MM.1S (cell line): ENCODE measurements around the gene PARP3.

Experiments
- DNase-seq: peaks from one replicate; pipeline ENCODE4 v3.0.0-alpha.2; 2015
- H2AFZ ChIP-seq: fragments of 300-600 bp; sonication (generic); 2 replicates; pipeline ENCODE4 v1.6.0; 2016; ENCODE audit warnings: antibody characterized with exemption, low read length
- H3F3A ChIP-seq: fragments of 300-600 bp; sonication (generic); 2 replicates; pipeline ENCODE4 v1.6.1; 2016; ENCODE audit warnings: mild to moderate bottlenecking, antibody characterized with exemption, low read length, moderate library complexity, mixed read lengths; ENCODE audit not compliant: insufficient read depth
- H3K27ac ChIP-seq: fragments of 300-600 bp; sonication (generic); 2 replicates; pipeline ENCODE4 v1.5.1; 2016; ENCODE audit warnings: mild to moderate bottlenecking, low read length
- H3K27me3 ChIP-seq: fragments of 300-600 bp; sonication (generic); replicated peaks from 2 replicates; pipeline ENCODE4 v1.6.0; 2016; ENCODE audit warnings: low read length; ENCODE audit not compliant: insufficient read depth
- H3K36me3 ChIP-seq: fragments of 300-600 bp; sonication (generic); replicated peaks from 2 replicates; pipeline ENCODE4 v1.6.1; 2016; ENCODE audit warnings: mild to moderate bottlenecking, low read length, mixed read lengths; ENCODE audit not compliant: insufficient read depth
- H3K4me1 ChIP-seq: fragments of 300-600 bp; sonication (generic); 2 replicates; pipeline ENCODE4 v1.6.1; 2016; ENCODE audit warnings: low read length, mixed read lengths
- H3K4me2 ChIP-seq: fragments of 300-600 bp; sonication (generic); 2 replicates; pipeline ENCODE4 v1.6.0; 2016; ENCODE audit warnings: low read depth, low read length
- H3K4me3 ChIP-seq: fragments of 300-600 bp; sonication (generic); 2 replicates; pipeline ENCODE4 v1.5.1; 2016; ENCODE audit warnings: low read length, mixed read lengths
- H3K79me2 ChIP-seq: fragments of 300-600 bp; sonication (generic); 2 replicates; pipeline ENCODE4 v1.6.1; 2016; ENCODE audit warnings: mixed run types, low read length, mixed read lengths
- H3K9ac ChIP-seq: fragments of 300-600 bp; sonication (generic); 2 replicates; pipeline ENCODE4 v1.6.1; 2016; ENCODE audit warnings: low read length, mixed read lengths
- H3K9me2 ChIP-seq: fragments of 300-600 bp; sonication (generic); replicated peaks from 2 replicates; pipeline ENCODE4 v1.6.1; 2016; ENCODE audit warnings: mild to moderate bottlenecking, low read length, mixed read lengths; ENCODE audit not compliant: insufficient read depth
- H3K9me3 ChIP-seq: fragments of 300-600 bp; sonication (generic); replicated peaks from 2 replicates; pipeline ENCODE4 v1.6.1; 2016; ENCODE audit warnings: mild to moderate bottlenecking, low read length, mixed read lengths; ENCODE audit not compliant: insufficient read depth
- H4K20me1 ChIP-seq: fragments of 300-600 bp; sonication (generic); 2 replicates; pipeline ENCODE4 v1.6.1; 2016; ENCODE audit warnings: mild to moderate bottlenecking, low read length, moderate library complexity, mixed read lengths; ENCODE audit not compliant: insufficient read depth
- CTCF ChIP-seq: fragments of 300-600 bp; sonication (generic); IDR thresholded peaks from 2 replicates; pipeline ENCODE4 v1.5.1; 2016; ENCODE audit warnings: antibody characterized with exemption, low read length, mixed read lengths
- EZH2 ChIP-seq: fragments of 300-600 bp; sonication (generic); optimal IDR thresholded peaks from 2 replicates; pipeline ENCODE3; 2017; ENCODE audit warnings: low read depth, mild to moderate bottlenecking, antibody characterized with exemption, low read length, mixed read lengths
- EZH2phosphoT487 ChIP-seq: fragments of 300-600 bp; sonication (generic); IDR thresholded peaks from 2 replicates; pipeline ENCODE4 v1.6.1; 2018; ENCODE audit warnings: antibody characterized with exemption, low read length

The PARP3 gene

GRCh38 chr3:51941798-51942602 lies at the start of gene PARP3, which contains the start of gene RRP9:
TSS of gene PARP3 (plus strand) at chr3:51942363. CDS start at chr3:51943356, 993 bp downstream.
TSS of gene RRP9 (minus strand) at chr3:51941904. CDS start at chr3:51941867, 37 bp downstream.
- 0 out of 2 replicates have a peak, but pooled peaks cover 2% of the 10 kb centered on the region for H4K20me1 ChIP-seq
- H3K27ac ChIP-seq, result peak within 1 kb of the TSS; percentile 75
- TF ChIP-seq EZH2, result no peak
- TF ChIP-seq CTCF, result peak; percentile 98
- no peaks in the 10 kb centered on the region for H3K9me3 ChIP-seq
- peak; percentile 100 for DNase-seq
- no peaks in the 10 kb centered on the region for H3K27me3 ChIP-seq
- peaks cover 44% of the 10 kb centered on the region for H3K79me2 ChIP-seq
- H2AFZ ChIP-seq, result peak within 1 kb of the TSS; percentile 67
- no peaks in the 10 kb centered on the region for H3K36me3 ChIP-seq
- H3K9me2 ChIP-seq, result no peaks in the 10 kb centered on the region
- H3K4me2 ChIP-seq, result peak within 1 kb of the TSS; percentile 95
- peak within 1 kb of the TSS; percentile 83 for H3K4me3 ChIP-seq
- no peaks in the 10 kb centered on the region for H3F3A ChIP-seq
- H3K4me1 ChIP-seq, result peaks cover 15% of the 10 kb centered on the region
- peak within 1 kb of the TSS; percentile 91 for H3K9ac ChIP-seq

- Histone ChIP-seq H3K9me3 (no peaks in the 10 kb centered on the region), H3K4me3 (no peak overlapping the region), H3K79me2 (no peaks in the 10 kb centered on the region), H3K4me2 (no peak overlapping the region), H4K20me1 (no peaks in the 10 kb centered on the region), H3K36me3 (no peaks in the 10 kb centered on the region), H3F3A (no peaks in the 10 kb centered on the region), H3K27ac (no peak overlapping the region), H3K9ac (no peak overlapping the region), H3K4me1 (no peaks in the 10 kb centered on the region), H3K27me3 (no peaks in the 10 kb centered on the region), H3K9me2 (no peaks in the 10 kb centered on the region), H2AFZ (no peak overlapping the region)
- no peak for TF ChIP-seq EZH2phosphoT487
- no peak for TF ChIP-seq CTCF
- TF ChIP-seq EZH2, result no peak
- DNase-seq, result no peak
Observed at GRCh38 chr3:51894391-51894790, 47.8 kb upstream of the PARP3 start.

GRCh38 chr3:51894939-51895338 lies 47.2 kb upstream of the PARP3 start:
- Histone ChIP-seq H3K27me3 (no peaks in the 10 kb centered on the region), H3K36me3 (no peaks in the 10 kb centered on the region), H3K27ac (no peak overlapping the region), H3K9me3 (no peaks in the 10 kb centered on the region), H3K79me2 (no peaks in the 10 kb centered on the region), H3K4me2 (no peak overlapping the region), H4K20me1 (no peaks in the 10 kb centered on the region), H2AFZ (no peak overlapping the region), H3K4me1 (no peaks in the 10 kb centered on the region), H3K9ac (no peak overlapping the region), H3K9me2 (no peaks in the 10 kb centered on the region), H3F3A (no peaks in the 10 kb centered on the region), H3K4me3 (no peak overlapping the region)
- no peak for TF ChIP-seq CTCF
- TF ChIP-seq EZH2phosphoT487, result no peak
- TF ChIP-seq EZH2, result no peak
- DNase-seq, result no peak
